Renal cortex interstitium (tissue), 11 donors: ENCODE data around the gene FAM111A. TPM values are rescaled to one million over a fixed set of nuclear protein-coding genes. Genes with fewer than 3 reads are reported as not detected.
"Not testable (repeated sequence)": the region's sequence is repeated elsewhere in the genome, so short reads cannot be mapped to it uniquely, and the experiment has no call there.

ENCODE experiments used
- DNase-seq, 11 donors: peaks; one replicate each; pipeline ENCODE4 v3.0.0-alpha.2; 2013; ENCODE audit warnings: low read depth in 9 of 11, low spot score in 4 of 11; ENCODE audit errors: extremely low read depth in 1 of 11
- polyA plus RNA-seq, 3 donors: library from polyadenylated mRNA; unstranded; fragments of 120-200 nt; gene quantifications; one replicate each; pipeline ENCODE4 v1.2.1, GENCODE V29; 2013; ENCODE audit not compliant: insufficient read length in 3 of 3

FAM111A gene
- polyA plus RNA-seq, 3 donors = 48.7 to 87.6 (median 62.7) TPM

GRCh38 chr11:59135648-59136461 is 6.8 kb upstream of the FAM111A start:
- DNase-seq = peak in 10 of 11 donors; percentile 56 to 82 (median 72)

- not testable (repeated sequence) for DNase-seq
Measured at GRCh38 chr11:59136551-59136950, 6.1 kb upstream of the FAM111A start.

GRCh38 chr11:59137190-59137589 is 5.5 kb upstream of the FAM111A start:
- no peak for DNase-seq

- no peak for DNase-seq
Measured at GRCh38 chr11:59138643-59139042, 4.0 kb upstream of the FAM111A start.

GRCh38 chr11:59141191-59141590 is 1.5 kb upstream of the FAM111A start:
- DNase-seq = no peak

GRCh38 chr11:59141673-59142460 is 789 bp upstream of the FAM111A start:
- peak in 1 of 11 donors; percentile 5 for DNase-seq

GRCh38 chr11:59144096-59144495 is 1.4 kb downstream of the FAM111A start:
- DNase-seq = no peak

GRCh38 chr11:59144579-59145345 is 2.1 kb downstream of the FAM111A start:
- DNase-seq = peak in 9 of 11 donors; percentile 66 to 87 (median 78)

- DNase-seq = no peak
Measured at GRCh38 chr11:59145534-59145933, 2.9 kb downstream of the FAM111A start.

GRCh38 chr11:59151761-59152160 is 9.1 kb downstream of the FAM111A start:
- no peak for DNase-seq

GRCh38 chr11:59152312-59152951 is 9.8 kb downstream of the FAM111A start:
- DNase-seq = no peak

GRCh38 chr11:59154610-59155009 is 12.0 kb downstream of the FAM111A start:
- DNase-seq = no peak

GRCh38 chr11:59157433-59157832 is 14.8 kb downstream of the FAM111A start:
- DNase-seq = no peak

- peak in 6 of 11 donors; percentile 48 to 73 (median 62) for DNase-seq
Measured at GRCh38 chr11:59158206-59159068, 15.8 kb downstream of the FAM111A start.

GRCh38 chr11:59164028-59164427 is 21.4 kb downstream of the FAM111A start:
- no peak for DNase-seq

- peak in 10 of 11 donors; percentile 79 to 92 (median 88) for DNase-seq
Measured at GRCh38 chr11:59171508-59172322, 29.1 kb downstream of the FAM111A start, which contains the start of gene DTX4. Gene DTX4, plus strand, starts transcription at chr11:59172132. Its CDS starts 464 bp downstream, at chr11:59172596.
